Activated effector memory CD4-positive, alpha-beta T cell treated with anti-CD3 and anti-CD28 coated beads, Interleukin-2, amount 50 U/mL, for 16 hours (primary cell): ENCODE measurements around the gene LAMA4.
"Not testable (repeated sequence)": the region's sequence is repeated elsewhere in the genome, so short reads cannot be mapped to it uniquely, and the experiment has no call there.

ENCODE experiments used
- DNase-seq: peaks from one replicate; pipeline ENCODE4 v3.0.0-alpha.2; 2020

Gene LAMA4

DNA sequence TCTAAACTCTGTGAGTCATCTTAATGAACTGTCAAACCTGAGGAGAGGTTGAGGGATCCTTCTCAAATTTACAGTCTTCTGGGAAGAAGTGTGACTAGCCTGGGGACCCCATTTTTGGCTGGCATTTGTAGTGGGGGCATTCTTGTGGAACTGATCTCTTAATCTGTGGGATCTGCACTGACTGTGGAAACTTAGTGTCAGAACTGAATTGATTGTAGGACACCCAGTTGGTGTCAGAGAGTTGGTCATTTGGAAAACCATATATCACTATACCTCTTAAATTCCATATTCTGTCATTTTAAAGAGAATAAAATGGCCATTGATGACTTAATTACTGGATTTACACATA, 48.3 kb downstream of the LAMA4 start:
- no peak for DNase-seq

DNA sequence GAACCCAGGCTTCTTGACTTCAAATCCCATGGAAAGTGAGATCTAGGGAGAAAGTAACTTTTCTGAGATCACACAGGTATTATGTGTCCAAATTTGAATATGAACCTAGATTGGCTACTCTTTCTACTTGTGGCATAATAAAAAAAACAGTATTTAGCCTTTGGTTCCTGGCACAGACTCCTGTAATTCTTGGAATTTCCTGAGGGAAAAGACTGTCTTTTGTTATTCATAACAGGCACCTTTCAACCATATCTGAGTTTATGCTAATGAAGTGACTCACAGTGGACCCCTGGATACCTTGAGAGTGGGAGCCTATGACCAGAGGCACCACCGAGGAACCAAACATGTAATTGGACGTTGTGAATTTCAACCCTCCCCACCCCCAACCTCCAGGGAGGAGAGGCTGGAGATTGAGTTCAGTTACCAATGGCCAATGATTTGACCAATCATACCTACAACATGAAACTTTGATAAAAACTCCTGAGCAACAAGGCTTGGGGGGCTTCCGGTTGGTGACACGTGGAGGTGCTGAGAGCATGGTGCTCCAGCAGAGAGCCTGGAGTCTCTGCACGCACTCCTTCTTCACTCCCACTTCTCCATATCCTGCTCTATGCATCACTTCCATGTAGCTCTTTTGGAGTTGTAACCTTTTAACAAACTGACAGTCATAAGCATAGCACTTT, 48.8 kb downstream of the LAMA4 start:
- DNase-seq = no peak

DNA sequence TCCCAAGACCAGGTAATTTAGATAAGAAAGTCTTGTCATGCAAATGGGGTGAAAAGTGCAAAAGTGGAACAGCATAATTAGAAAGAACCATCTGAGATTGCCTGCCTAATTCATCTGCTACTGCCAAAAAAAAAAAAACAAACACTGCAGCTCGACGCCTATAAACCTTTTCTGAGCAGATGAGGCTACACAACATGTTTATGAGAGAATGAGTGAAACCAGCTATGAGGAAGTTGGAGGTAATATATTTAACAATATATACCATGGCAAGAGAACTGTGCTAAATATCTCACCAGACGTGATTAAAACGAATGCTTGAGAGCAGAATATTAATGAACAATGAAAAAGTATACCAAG, 50.0 kb downstream of the LAMA4 start:
- DNase-seq = no peak

- no peak for DNase-seq
Measured at GRCh38 chr6:112203577-112204349, 50.6 kb downstream of the LAMA4 start.

- DNase-seq = no peak
Measured at GRCh38 chr6:112202639-112203341, 51.6 kb downstream of the LAMA4 start.

DNA sequence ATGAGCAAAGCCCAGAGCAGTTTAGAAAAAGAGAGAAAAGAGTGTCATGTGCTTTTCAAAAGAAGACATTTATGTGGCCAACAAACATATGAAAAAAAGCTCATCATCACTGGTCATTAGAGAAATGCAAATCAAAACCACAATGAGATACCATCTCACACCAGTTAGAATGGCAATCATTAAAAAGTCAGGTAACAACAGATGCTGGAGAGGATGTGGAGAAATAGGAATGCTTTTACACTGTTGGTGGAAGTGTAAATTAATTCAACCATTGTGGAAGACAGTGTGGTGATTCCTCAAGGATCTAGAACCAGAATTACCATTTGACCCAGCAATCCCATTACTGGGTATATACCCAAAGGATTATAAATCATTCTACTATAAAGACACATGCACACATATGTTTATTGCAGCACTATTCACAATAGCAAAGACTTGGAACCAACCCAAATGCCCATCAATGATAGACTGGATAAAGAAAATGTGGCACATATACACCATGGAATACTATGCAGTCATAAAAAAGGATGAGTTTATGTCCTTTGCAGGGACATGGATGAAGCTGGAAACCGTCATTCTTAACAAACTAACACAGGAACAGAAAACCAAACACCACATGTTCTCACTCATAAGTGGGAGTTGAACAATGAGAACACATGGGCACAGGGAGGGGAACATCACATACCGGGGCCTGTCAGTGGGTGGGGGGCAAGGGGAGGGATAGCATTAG, 54.0 kb downstream of the LAMA4 start:
- not testable (repeated sequence) for DNase-seq

DNA sequence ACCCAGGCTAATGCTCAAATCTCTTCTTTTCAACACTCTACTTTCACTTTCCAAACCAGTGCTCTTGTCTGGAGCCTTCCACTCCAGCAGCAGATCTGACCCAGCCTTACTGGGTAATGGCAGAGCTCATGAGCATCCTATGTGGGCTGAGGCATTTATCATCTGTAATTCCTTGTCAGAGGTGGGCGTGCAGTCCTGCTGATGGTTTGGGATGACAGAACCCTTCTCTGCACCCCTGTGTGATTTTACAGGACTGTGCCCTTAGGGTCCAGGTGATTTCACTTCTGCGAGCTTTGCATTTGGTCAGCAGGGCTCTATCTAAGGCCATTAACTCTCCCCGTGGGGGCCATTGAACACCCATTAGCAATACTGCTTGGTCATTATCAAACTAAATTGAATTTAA, 55.4 kb downstream of the LAMA4 start:
- DNase-seq = no peak

DNA sequence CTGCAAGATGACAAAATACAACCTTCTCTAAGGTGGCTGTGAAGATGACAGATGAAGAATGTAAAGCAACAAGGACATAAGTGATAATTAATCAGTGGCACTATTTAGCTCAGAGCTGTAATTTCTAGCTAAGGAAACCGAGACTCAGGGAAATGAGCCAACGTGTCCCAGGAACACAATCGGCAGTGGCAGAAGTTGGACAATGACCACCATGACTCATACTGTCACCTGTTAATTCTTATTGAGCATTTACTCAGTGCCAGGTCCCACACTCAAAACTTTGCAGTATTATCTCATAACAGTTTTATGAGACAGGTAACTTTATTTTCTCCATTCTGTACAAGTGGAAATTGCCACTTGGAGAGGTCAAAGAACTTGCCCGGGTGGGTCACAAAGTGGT, 55.8 kb downstream of the LAMA4 start:
- no peak for DNase-seq

- no peak for DNase-seq
Measured at GRCh38 chr6:112197636-112198035, 56.7 kb downstream of the LAMA4 start.

DNA sequence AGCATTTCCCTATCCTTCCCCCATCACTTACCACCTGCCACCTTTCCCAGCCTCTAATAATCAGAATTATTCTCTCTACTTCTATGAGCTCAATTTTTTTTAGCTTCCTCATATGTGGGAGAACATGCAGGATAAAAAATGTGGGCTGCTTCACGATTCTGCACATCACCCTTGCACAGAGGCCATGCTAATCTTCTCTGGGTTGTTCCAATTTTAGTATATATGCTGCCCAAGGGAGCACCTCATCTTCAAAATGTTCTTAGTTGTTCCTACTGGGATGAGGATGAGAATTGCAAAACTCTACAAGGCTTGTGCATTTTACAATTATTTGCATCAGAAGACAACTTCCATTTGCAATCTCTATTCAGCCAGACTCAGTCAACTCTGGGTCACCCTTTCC, 58.1 kb downstream of the LAMA4 start:
- DNase-seq = no peak

- DNase-seq = no peak
Measured at GRCh38 chr6:112195166-112195565, 59.2 kb downstream of the LAMA4 start.

DNA sequence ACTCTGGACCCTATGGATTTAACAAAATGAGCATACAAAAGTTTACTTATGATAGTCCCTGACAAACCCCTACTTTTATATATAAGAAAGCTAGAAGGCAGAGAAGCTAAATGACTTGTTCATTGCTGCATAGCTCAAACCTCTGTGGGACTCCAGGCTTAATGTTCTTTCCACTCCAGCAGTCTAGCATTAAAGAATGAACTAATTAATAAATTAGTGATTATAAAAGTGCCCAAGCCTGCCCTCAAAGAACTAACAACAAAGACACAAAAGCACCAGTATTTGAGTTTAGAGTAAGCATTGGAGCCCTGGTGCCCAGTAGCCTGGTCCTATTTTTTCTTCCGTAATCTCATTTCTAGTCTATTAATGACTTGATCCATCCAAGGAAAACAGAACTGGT, 59.9 kb downstream of the LAMA4 start:
- no peak for DNase-seq

DNA sequence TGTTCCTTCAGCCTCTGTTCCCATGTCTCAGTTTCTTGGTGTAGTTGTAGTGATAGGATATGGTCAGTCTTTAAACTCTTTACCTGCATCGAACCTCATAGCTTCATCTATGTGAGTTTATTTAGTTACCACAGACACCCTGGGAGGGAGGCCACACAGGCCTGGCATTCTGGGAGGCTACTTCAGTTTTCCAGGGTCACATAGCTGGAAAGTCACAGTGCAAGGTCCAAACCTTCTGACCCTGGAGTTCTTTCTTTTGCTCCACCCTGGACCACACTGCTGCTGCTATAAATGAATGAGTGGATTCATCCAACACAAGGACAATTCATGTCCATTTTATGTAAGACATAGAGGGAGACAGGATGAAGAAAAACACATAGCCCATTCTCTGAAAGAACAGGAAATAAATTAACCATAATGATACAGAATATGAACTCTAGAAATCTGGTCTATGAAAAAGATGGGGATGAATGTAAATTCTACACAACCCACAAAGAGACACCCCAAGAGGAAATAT, 60.8 kb downstream of the LAMA4 start:
- no peak for DNase-seq

DNA sequence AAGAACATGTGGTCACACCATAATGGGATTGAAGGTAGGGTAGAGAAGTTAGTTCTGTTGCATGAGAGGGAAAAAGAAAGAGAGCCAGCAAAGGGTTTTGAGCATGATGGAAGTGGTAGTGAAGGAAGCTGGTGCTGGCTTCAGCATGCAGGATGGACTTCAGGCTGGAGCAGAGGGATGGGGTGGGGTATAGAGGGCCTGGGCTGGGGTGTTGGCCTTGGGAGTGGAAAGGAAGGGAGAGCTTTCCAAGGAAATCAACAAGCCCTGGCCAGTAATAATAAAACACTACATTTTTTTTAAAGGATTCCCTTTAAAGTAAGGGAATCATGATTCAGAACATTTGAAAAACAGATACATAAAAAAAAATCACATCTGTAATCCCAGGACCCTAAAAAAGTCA, 61.2 kb downstream of the LAMA4 start:
- no peak for DNase-seq

DNA sequence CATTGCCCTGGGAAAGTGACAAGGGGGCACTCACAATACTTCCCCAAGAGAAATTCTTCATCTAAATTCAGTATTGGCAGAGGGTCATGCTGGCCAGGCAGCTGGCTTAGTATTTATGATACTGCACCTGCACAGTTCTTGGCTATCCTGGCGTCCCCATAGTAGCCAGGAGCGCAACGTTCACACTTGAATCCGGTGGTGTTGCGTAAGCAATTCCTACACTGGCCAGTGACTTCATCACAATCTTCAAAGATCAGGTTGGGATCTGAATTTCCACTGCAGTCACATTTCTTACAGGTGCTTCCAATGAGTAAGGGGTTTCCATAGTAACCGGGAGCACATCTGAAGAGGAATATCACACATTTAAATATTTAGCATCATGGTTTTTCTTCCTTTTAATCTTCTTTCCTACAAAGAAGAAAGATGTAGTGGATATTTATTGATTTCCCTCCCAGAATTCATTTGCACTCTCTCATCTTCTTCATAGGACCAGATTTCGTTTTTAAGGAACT, 62.8 kb downstream of the LAMA4 start:
- no peak for DNase-seq

DNA sequence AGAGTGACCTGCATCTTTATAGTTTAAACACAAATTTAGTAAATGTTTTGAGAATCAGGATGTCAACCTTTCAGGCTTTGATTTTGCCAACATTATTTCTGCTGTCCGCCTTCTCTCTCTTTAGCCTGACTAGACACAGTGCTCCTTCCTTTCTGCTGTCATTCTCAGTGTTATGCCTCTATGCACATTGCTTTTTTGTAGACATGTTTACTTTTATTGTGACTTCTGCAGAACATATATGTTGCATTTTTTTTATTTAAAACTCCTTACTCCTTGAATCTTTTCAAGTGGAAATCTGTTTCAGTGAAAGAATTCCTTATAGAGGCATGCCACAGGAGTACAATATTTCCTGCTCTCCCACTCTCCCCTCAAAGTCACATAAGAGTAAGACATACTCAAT, 64.2 kb downstream of the LAMA4 start:
- no peak for DNase-seq

- no peak for DNase-seq
Measured at GRCh38 chr6:112189494-112189893, 64.9 kb downstream of the LAMA4 start.

DNA sequence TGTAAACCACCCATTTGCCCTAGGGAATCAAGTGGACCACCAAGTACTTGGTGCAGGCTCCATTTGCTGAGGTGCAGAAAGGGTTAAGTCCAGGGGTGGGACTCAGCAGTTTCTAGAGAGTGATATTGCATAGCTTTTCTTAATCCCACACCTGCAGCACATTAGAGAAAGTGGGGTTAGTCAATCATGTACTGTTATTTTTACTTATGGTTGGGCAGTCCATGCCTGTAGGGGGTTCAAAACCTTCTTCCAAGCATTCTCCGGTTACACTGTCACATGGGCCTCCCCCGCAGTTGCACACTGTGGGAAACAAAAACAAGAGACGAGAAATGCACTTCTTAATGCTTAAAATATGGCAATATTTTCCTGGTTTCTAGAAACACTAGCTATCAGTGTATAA, 65.5 kb downstream of the LAMA4 start:
- no peak for DNase-seq

DNA sequence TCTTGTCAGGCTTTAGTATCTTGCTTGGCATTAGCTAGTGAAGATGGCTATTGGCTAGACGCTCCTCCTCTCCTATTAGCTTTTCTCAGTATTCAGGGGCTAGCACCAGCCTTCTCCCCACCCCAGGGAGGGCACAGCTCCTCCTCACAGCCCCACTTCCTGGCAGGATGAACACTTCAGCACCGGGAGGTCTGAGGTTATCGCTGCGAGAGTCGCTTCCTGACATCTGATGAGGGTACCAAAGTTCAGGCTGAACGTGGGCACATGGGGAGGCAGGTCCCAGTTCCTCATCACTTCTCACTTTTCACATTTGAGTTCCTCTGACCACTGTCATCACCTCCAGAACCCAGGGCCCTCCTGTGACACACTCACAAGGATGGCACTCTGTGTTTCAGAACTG, 66.6 kb downstream of the LAMA4 start:
- DNase-seq = no peak

- no peak for DNase-seq
Measured at GRCh38 chr6:112184951-112185350, 69.4 kb downstream of the LAMA4 start.

DNA sequence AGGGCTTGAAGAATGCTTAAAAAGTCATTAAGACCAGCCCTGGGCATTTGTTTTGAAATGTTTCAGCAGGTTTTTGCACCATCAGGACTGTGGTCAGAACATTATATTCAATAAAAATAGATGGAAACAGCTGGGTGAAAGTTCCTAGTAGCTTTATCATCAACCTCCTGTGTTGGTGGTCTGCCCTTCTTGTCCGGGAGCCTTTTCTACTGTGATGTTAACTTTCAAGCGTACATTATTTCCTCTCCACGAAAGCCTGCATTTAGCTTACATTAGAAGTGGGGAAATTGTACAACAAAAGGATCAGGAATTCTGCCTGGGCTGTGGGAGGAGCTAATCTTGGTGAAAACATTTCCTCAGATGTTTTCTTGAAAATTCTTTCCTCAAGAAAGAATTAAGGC, 71.1 kb downstream of the LAMA4 start:
- DNase-seq = no peak

DNA sequence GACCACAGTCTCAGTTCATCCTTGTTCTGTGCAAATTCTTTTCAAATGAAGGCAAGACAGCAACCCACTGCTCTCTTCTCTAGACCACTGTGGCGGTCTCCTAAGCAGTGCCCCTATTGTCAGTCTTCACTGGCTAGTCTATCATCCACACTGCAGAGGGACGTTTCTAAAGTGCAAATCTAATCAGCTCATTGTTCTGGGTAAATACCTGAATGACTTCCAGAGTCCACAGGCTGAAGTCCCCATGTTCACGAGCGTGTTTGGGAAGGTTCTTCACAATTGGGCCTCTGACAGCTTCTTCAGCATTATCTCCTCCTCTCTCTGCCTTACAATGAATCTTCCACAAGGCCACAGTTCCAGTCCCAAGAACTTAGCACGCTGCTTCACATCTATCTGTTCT, 73.2 kb downstream of the LAMA4 start:
- no peak for DNase-seq
